GM19043 (cell line): ENCODE data around the gene KNDC1.
"Not testable (repeated sequence)": the region's sequence is repeated elsewhere in the genome, so short reads cannot be mapped to it uniquely, and the experiment has no call there.

Experiments
- ATAC-seq: cut with Tn5 transposase; IDR thresholded peaks from one replicate; pipeline ENCODE4 v1.9.1; 2021; ENCODE audit warnings: low read depth; ENCODE audit not compliant: unreplicated experiment

Gene KNDC1

GRCh38 chr10:133215586-133215985 lies 55.6 kb downstream of the KNDC1 start:
- ATAC-seq = no peak

- ATAC-seq = no peak
These were observed 56.8 kb downstream of the KNDC1 start for GRCh38 chr10:133216776-133217175.

GRCh38 chr10:133217800-133218589 lies 58.0 kb downstream of the KNDC1 start:
- no peak for ATAC-seq

GRCh38 chr10:133218891-133219290 lies 58.9 kb downstream of the KNDC1 start:
- no peak for ATAC-seq

- no peak for ATAC-seq
These were observed 59.8 kb downstream of the KNDC1 start for GRCh38 chr10:133219782-133220181.

GRCh38 chr10:133221331-133221730 lies 61.3 kb downstream of the KNDC1 start:
- no peak for ATAC-seq

- ATAC-seq = not testable (repeated sequence)
These were observed 61.7 kb downstream of the KNDC1 start for GRCh38 chr10:133221756-133222155.

- ATAC-seq = no peak
These were observed 64.1 kb downstream of the KNDC1 start for GRCh38 chr10:133224076-133224475.

- no peak for ATAC-seq
These were observed 64.8 kb downstream of the KNDC1 start for GRCh38 chr10:133224756-133225372.

GRCh38 chr10:133225707-133226191 lies 65.7 kb downstream of the KNDC1 start:
- no peak for ATAC-seq

- no peak for ATAC-seq
These were observed 66.3 kb downstream of the KNDC1 start for GRCh38 chr10:133226251-133226808.

GRCh38 chr10:133227256-133227655 lies 67.2 kb downstream of the KNDC1 start:
- no peak for ATAC-seq

- no peak for ATAC-seq
These were observed 69.4 kb downstream of the KNDC1 start for GRCh38 chr10:133229265-133230043.

- no peak for ATAC-seq
These were observed 70.0 kb downstream of the KNDC1 start, which contains the start of gene UTF1 for GRCh38 chr10:133230044-133230361. TSS of gene UTF1 (plus strand) at chr10:133230217. CDS start at chr10:133230289, 72 bp downstream.

GRCh38 chr10:133230387-133231195 lies 70.6 kb downstream of the KNDC1 start:
- ATAC-seq = no peak

GRCh38 chr10:133231244-133231945 lies 71.4 kb downstream of the KNDC1 start:
- no peak for ATAC-seq

GRCh38 chr10:133231946-133232574 lies 72.0 kb downstream of the KNDC1 start:
- ATAC-seq = no peak

GRCh38 chr10:133234796-133235195 lies 74.8 kb downstream of the KNDC1 start:
- not testable (repeated sequence) for ATAC-seq

- ATAC-seq = no peak
These were observed 75.3 kb downstream of the KNDC1 start for GRCh38 chr10:133235265-133235855.
